ENCODE data around the gene DSCAM. TPM values are rescaled to one million over a fixed set of nuclear protein-coding genes. Genes with fewer than 3 reads are reported as not detected.

Gene DSCAM
- total and polyA plus RNA-seq, 2 experiments from 2014 or later: 0.07 TPM; not detected in 1

DNA sequence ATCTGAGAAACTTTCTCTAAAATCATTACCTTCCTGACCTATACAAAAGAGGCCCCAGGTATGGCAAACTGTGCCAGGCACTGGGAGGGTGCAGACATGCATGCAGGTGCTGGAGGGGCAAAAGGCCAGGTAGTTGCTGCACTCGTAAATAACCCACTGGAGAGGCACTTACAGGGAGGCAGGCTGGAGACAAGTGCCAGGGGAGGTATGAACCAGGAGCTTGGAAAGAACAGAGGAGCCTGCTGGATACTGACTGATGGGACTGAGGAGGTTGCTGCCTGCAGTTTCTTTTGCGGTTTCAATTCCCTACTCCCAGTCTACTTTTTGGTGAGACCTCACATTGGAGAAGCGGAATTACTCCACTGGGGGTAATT, 113.9 kb downstream of the DSCAM start (continued):
- TF ChIP-seq, protein P1, sequence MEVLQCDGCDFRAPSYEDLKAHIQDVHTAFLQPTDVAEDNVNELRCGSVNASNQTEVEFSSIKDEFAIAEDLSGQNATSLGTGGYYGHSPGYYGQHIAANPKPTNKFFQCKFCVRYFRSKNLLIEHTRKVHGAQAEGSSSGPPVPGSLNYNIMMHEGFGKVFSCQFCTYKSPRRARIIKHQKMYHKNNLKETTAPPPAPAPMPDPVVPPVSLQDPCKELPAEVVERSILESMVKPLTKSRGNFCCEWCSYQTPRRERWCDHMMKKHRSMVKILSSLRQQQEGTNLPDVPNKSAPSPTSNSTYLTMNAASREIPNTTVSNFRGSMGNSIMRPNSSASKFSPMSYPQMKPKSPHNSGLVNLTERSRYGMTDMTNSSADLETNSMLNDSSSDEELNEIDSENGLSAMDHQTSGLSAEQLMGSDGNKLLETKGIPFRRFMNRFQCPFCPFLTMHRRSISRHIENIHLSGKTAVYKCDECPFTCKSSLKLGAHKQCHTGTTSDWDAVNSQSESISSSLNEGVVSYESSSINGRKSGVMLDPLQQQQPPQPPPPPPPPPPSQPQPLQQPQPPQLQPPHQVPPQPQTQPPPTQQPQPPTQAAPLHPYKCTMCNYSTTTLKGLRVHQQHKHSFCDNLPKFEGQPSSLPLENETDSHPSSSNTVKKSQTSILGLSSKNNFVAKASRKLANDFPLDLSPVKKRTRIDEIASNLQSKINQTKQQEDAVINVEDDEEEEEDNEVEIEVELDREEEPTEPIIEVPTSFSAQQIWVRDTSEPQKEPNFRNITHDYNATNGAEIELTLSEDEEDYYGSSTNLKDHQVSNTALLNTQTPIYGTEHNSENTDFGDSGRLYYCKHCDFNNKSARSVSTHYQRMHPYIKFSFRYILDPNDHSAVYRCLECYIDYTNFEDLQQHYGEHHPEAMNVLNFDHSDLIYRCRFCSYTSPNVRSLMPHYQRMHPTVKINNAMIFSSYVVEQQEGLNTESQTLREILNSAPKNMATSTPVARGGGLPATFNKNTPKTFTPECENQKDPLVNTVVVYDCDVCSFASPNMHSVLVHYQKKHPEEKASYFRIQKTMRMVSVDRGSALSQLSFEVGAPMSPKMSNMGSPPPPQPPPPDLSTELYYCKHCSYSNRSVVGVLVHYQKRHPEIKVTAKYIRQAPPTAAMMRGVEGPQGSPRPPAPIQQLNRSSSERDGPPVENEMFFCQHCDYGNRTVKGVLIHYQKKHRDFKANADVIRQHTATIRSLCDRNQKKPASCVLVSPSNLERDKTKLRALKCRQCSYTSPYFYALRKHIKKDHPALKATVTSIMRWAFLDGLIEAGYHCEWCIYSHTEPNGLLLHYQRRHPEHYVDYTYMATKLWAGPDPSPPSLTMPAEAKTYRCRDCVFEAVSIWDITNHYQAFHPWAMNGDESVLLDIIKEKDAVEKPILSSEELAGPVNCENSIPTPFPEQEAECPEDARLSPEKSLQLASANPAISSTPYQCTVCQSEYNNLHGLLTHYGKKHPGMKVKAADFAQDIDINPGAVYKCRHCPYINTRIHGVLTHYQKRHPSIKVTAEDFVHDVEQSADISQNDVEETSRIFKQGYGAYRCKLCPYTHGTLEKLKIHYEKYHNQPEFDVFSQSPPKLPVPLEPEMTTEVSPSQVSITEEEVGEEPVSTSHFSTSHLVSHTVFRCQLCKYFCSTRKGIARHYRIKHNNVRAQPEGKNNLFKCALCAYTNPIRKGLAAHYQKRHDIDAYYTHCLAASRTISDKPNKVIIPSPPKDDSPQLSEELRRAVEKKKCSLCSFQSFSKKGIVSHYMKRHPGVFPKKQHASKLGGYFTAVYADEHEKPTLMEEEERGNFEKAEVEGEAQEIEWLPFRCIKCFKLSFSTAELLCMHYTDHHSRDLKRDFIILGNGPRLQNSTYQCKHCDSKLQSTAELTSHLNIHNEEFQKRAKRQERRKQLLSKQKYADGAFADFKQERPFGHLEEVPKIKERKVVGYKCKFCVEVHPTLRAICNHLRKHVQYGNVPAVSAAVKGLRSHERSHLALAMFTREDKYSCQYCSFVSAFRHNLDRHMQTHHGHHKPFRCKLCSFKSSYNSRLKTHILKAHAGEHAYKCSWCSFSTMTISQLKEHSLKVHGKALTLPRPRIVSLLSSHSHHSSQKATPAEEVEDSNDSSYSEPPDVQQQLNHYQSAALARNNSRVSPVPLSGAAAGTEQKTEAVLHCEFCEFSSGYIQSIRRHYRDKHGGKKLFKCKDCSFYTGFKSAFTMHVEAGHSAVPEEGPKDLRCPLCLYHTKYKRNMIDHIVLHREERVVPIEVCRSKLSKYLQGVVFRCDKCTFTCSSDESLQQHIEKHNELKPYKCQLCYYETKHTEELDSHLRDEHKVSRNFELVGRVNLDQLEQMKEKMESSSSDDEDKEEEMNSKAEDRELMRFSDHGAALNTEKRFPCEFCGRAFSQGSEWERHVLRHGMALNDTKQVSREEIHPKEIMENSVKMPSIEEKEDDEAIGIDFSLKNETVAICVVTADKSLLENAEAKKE (CRISPR knock-in tag; IDR thresholded peaks at IDR 0.05): no peak
- TF ChIP-seq ZNF114 (CRISPR knock-in tag; IDR thresholded peaks at IDR 0.05): no peak
- no peak for TF ChIP-seq JUNB (IDR thresholded peaks at IDR 0.05; ENCODE audit: unreplicated experiment)
- no peak for TF ChIP-seq ZNF331 (CRISPR knock-in tag; IDR thresholded peaks at IDR 0.05; ENCODE audit: low read depth)
- TF ChIP-seq, protein P2, sequence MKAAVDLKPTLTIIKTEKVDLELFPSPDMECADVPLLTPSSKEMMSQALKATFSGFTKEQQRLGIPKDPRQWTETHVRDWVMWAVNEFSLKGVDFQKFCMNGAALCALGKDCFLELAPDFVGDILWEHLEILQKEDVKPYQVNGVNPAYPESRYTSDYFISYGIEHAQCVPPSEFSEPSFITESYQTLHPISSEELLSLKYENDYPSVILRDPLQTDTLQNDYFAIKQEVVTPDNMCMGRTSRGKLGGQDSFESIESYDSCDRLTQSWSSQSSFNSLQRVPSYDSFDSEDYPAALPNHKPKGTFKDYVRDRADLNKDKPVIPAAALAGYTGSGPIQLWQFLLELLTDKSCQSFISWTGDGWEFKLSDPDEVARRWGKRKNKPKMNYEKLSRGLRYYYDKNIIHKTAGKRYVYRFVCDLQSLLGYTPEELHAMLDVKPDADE (IDR thresholded peaks at IDR 0.05): no peak
- no peak for TF ChIP-seq CREB1 (CRISPR knock-in tag; IDR thresholded peaks at IDR 0.05; ENCODE audit: low read depth)
- no peak for TF ChIP-seq STAT1 (IDR thresholded peaks at IDR 0.05; ENCODE audit: unreplicated experiment)
- TF ChIP-seq EZH2phosphoT487 (IDR thresholded peaks at IDR 0.05; ENCODE audit: unreplicated experiment): no peak
- TF ChIP-seq EZH2 (IDR thresholded peaks at IDR 0.05; ENCODE audit: low read depth, unreplicated experiment): no peak
- no peak for TF ChIP-seq POLR2AphosphoS5 (IDR thresholded peaks at IDR 0.05; ENCODE audit: low read depth)

Data from GM23338 (cell line).